Mesenchymal stem cell (in vitro differentiated cells and primary cell): ENCODE results near the gene DBNDD1.

Experiments used
- DNase-seq: peaks from one replicate; pipeline ENCODE4 v3.0.0-alpha.2; 2013
- H2AFZ ChIP-seq: one replicate; pipeline ENCODE4 v1.6.1; 2013; ENCODE audit warnings: low read depth, mild to moderate bottlenecking, control low read depth, inconsistent platforms, low read length, moderate library complexity
- H2AK5ac ChIP-seq: 2 replicates; pipeline ENCODE4 v1.6.1; 2013; ENCODE audit warnings: low read length, moderate library complexity, mild to moderate bottlenecking, inconsistent platforms; ENCODE audit not compliant: severe bottlenecking
- H2BK120ac ChIP-seq: one replicate; pipeline ENCODE4 v1.6.1; 2013; ENCODE audit warnings: low read depth, mild to moderate bottlenecking, inconsistent platforms, low read length, moderate library complexity
- H2BK12ac ChIP-seq, 2 experiments: one replicate each; pipeline ENCODE4 v1.6.1; 2013; ENCODE audit warnings: inconsistent platforms in 2 of 2, low read length in 2 of 2, mild to moderate bottlenecking in 2 of 2, moderate library complexity in 2 of 2, control low read depth in 1 of 2
- H2BK15ac ChIP-seq: one replicate; pipeline ENCODE4 v1.6.1; 2013; ENCODE audit warnings: mild to moderate bottlenecking, low read depth, inconsistent platforms; ENCODE audit not compliant: poor library complexity, severe bottlenecking
- H2BK5ac ChIP-seq: 2 replicates; pipeline ENCODE4 v1.6.1; 2013; ENCODE audit warnings: low read depth, mild to moderate bottlenecking, low read length, control low read depth, inconsistent platforms; ENCODE audit not compliant: poor library complexity, severe bottlenecking
- H3K14ac ChIP-seq, 2 experiments: one replicate each; pipeline ENCODE4 v1.6.1; 2013; ENCODE audit warnings: inconsistent platforms in 2 of 2, low read length in 2 of 2, control low read depth in 1 of 2, mild to moderate bottlenecking in 1 of 2, moderate library complexity in 1 of 2
- H3K18ac ChIP-seq, 2 experiments: one replicate each; pipeline ENCODE4 v1.6.1; 2013; ENCODE audit warnings: inconsistent platforms in 2 of 2, low read length in 2 of 2, control low read depth in 1 of 2, low read depth in 1 of 2, mild to moderate bottlenecking in 1 of 2
- H3K23ac ChIP-seq, 2 experiments: one replicate each; pipeline ENCODE4 v1.6.1; 2013; ENCODE audit warnings: inconsistent platforms in 2 of 2, low read length in 2 of 2, mild to moderate bottlenecking in 2 of 2, moderate library complexity in 2 of 2, control low read depth in 1 of 2
- H3K27ac ChIP-seq: 2 replicates; pipeline ENCODE4 v1.5.1; 2013; ENCODE audit warnings: mild to moderate bottlenecking, moderate library complexity, low read length, control low read depth, inconsistent platforms; ENCODE audit not compliant: poor library complexity, severe bottlenecking
- H3K27me3 ChIP-seq, 2 experiments: 2 replicates each; pipeline versions ENCODE4 v1.6.1 to v1.7.0; 2013; ENCODE audit warnings: low read length in 2 of 2, mild to moderate bottlenecking in 2 of 2, moderate library complexity in 2 of 2, control low read depth in 1 of 2, inconsistent platforms in 1 of 2; ENCODE audit not compliant: control insufficient read depth in 1 of 2, insufficient read depth in 1 of 2
- H3K36me3 ChIP-seq, 2 experiments: 2 replicates each; pipeline versions ENCODE4 v1.6.1 to v1.7.0; 2013; ENCODE audit warnings: low read length in 2 of 2, control low read depth in 1 of 2, inconsistent platforms in 1 of 2, low read depth in 1 of 2, mild to moderate bottlenecking in 1 of 2; ENCODE audit not compliant: insufficient read depth in 2 of 2, control insufficient read depth in 1 of 2
- H3K4ac ChIP-seq, 2 experiments: one replicate each; pipeline ENCODE4 v1.6.1; 2013; ENCODE audit warnings: inconsistent platforms in 2 of 2, low read length in 2 of 2, mild to moderate bottlenecking in 2 of 2, moderate library complexity in 2 of 2, control low read depth in 1 of 2, low read depth in 1 of 2
- H3K4me1 ChIP-seq: 2 replicates; pipeline ENCODE4 v1.6.1; 2013; ENCODE audit warnings: low read depth, low read length, control low read depth; ENCODE audit not compliant: control insufficient read depth, insufficient read depth
- H3K4me2 ChIP-seq: 2 replicates; pipeline ENCODE4 v1.6.1; 2013; ENCODE audit warnings: low read length, mild to moderate bottlenecking, inconsistent platforms; ENCODE audit not compliant: poor library complexity, severe bottlenecking
- H3K4me3 ChIP-seq, 2 experiments: 2 replicates each; pipeline versions ENCODE4 v1.5.1 to v1.7.0; 2013; ENCODE audit warnings: low read length in 2 of 2, mild to moderate bottlenecking in 2 of 2, control low read depth in 1 of 2, low read depth in 1 of 2; ENCODE audit not compliant: insufficient read depth in 1 of 2
- H3K79me1 ChIP-seq: replicated peaks from 2 replicates; pipeline ENCODE4 v1.6.1; 2013; ENCODE audit warnings: mild to moderate bottlenecking, control low read depth, low read length, inconsistent platforms; ENCODE audit not compliant: poor library complexity, severe bottlenecking
- H3K9ac ChIP-seq: 2 replicates; pipeline ENCODE4 v1.7.0; 2013; ENCODE audit warnings: mild to moderate bottlenecking, low read length, moderate library complexity
- H3K9me3 ChIP-seq: 2 replicates; pipeline ENCODE4 v1.7.0; 2013; ENCODE audit warnings: mild to moderate bottlenecking, low read length; ENCODE audit not compliant: control insufficient read depth
- H4K8ac ChIP-seq: one replicate; pipeline ENCODE4 v1.6.1; 2013; ENCODE audit warnings: inconsistent platforms, mild to moderate bottlenecking, low read length, moderate library complexity
- H4K91ac ChIP-seq: one replicate; pipeline ENCODE4 v1.6.1; 2013; ENCODE audit warnings: mild to moderate bottlenecking, low read length, inconsistent platforms
- WGBS: methylation state at CpG from one replicate; pipeline ENCODE4 v1.1.7; 2013; ENCODE audit warnings: mixed read lengths; 5-methylcytosine and 5-hydroxymethylcytosine counted together

The DBNDD1 gene

DNA sequence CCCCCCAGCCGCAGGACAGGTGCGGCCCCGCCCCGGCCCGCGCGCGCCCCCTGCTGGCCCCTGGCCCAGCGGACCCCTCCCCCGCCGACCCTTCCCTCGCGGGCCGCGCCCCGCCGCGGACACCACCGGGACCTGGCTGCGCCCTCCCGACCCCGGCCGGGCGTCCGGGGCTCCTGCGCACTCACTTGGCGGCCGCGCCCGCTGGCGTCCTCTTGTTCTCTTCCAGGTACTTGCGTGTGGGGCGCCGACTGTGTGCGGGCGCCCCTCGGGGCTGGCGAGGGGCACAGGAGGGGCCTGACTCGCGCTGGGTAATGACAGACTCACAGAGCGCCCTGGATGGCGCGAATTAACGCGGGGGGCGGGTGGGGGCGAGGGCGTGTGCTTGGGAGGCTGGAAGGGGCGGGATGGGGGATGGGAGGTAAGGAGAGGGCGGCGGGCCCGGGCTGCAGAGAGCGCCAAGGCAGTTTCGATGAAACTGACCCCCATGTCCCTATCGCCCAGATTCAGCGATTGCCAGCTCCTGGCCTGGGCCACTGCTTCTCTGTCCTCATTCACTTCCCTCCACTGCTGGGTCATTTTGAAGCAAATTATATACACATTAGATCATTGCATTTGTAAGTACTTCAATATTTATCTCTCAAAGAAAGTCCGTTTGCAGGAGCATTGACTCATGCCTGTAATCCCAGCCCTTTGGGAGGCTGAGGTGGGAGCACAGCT lies 445 bp upstream of the DBNDD1 start:
- 0% methylated on average over 48 of the region's 57 CpGs for WGBS
- H3K4me3 ChIP-seq: peak overlapping the region; percentile 69 to 72
- H2BK5ac ChIP-seq: no peak overlapping the region

DNA sequence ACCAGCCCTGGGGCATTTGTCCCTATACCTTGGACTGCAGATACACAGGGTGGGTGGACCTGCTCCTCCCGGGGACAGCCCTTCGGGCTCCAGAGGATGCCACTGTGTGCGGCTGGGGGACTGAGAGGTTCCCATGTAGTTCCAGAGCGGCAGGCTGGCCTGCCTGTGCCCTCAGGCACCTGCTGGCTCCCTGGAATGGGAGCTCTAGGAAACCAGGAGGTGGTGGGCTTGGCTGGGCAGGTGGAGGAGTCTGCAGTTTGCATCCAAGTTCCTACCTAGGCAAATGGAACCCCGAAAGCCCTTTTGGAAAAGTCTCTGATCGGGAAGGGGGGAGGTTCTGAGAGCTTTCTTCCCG lies 982 bp downstream of the DBNDD1 start:
- Histone ChIP-seq H3K4ac (no peak overlapping the region), H4K8ac (no peak overlapping the region), H2AFZ (no peak overlapping the region), H2BK15ac (no peak overlapping the region), H3K4me2 (peak overlapping the region; percentile 94), H4K91ac (no peak overlapping the region), H3K4me1 (peaks cover 21% of the 10 kb centered on the region), H2BK12ac (no peak overlapping the region), H3K14ac (no peak overlapping the region), H3K4me3 (peak overlapping the region; percentile 66 to 72), H3K18ac (no peak overlapping the region), H2BK5ac (no peak overlapping the region), H3K79me1 (peaks cover 6% of the 10 kb centered on the region), H3K9ac (no peak overlapping the region), H2AK5ac (no peak overlapping the region), H3K23ac (no peak overlapping the region), H2BK120ac (no peak overlapping the region), H3K36me3 (no peaks in the 10 kb centered on the region), H3K27me3 (no peaks in the 10 kb centered on the region), H3K9me3 (no peaks in the 10 kb centered on the region), H3K27ac (no peak overlapping the region)
- DNase-seq: no peak
- 34% methylated on average over 7 of the region's 7 CpGs for WGBS

More for the DNA sequence above, 445 bp upstream of the DBNDD1 start:
- Histone ChIP-seq H3K4ac (peak overlapping the region in 1 of 2 experiments; percentile 57), H3K4me1 (peaks cover 22% of the 10 kb centered on the region), H2AFZ (peak overlapping the region; percentile 93), H3K36me3 (no peaks in the 10 kb centered on the region), H3K4me2 (peak overlapping the region; percentile 97), H3K18ac (peak overlapping the region; percentile 74 to 81), H3K79me1 (peaks cover 7% of the 10 kb centered on the region), H4K91ac (no peak overlapping the region), H3K27me3 (no peaks in the 10 kb centered on the region), H3K27ac (peak overlapping the region; percentile 76), H3K9ac (peak overlapping the region; percentile 53), H2BK15ac (peak overlapping the region; percentile 54), H2BK120ac (peak overlapping the region; percentile 65), H2AK5ac (no peak overlapping the region), H2BK12ac (peak overlapping the region in 1 of 2 experiments; percentile 43), H3K23ac (peak overlapping the region; percentile 2 to 15), H3K14ac (peak overlapping the region in 1 of 2 experiments; percentile 36), H4K8ac (peak overlapping the region; percentile 88), H3K9me3 (no peaks in the 10 kb centered on the region)
- peak; percentile 81 for DNase-seq

DNA sequence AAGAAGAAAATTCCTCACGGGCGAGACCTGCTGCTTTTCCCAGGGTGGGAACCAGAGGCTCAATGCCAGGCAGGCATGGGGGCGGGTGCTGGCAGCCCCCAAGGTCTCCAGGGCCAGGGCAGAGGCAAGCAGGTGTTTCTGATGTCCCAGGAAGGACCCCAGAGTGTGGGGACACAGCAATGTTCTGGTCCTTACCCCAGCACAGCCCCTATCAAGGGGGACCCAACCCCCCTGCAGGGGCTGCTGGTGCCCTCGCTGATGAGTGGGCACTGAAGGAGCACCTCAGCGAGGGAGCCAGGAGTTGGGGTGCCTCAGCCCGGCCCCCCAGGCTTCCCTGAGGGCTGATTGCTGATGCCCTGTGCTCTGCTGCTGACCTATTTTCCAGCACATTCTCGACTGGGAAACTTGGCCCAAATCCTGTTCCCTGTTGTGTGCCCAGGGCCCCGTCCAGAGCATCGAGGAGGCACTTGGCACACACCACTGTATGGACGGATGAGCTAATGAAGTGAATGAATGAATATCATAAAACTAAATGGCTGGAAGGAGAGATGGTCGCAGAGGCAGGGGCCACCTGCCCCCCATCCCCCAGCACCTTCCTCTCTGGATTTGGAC lies 2.8 kb downstream of the DBNDD1 start:
- no peak overlapping the region for H3K4me3 ChIP-seq
- H3K4ac ChIP-seq: no peak overlapping the region
- no peaks in the 10 kb centered on the region for H3K9me3 ChIP-seq
- no peak overlapping the region for H3K18ac ChIP-seq
- 86% methylated on average over 11 of the region's 11 CpGs for WGBS
- no peak overlapping the region for H2BK5ac ChIP-seq
- H3K9ac ChIP-seq: no peak overlapping the region
- no peak overlapping the region for H2AFZ ChIP-seq
- no peak overlapping the region for H4K91ac ChIP-seq
- no peak overlapping the region for H3K27ac ChIP-seq
- DNase-seq: no peak
- H2BK12ac ChIP-seq: no peak overlapping the region
- H3K14ac ChIP-seq: no peak overlapping the region
- H3K79me1 ChIP-seq: peaks cover 6% of the 10 kb centered on the region
- H3K23ac ChIP-seq: no peak overlapping the region
- H2BK120ac ChIP-seq: no peak overlapping the region
- H3K4me1 ChIP-seq: peaks cover 18% of the 10 kb centered on the region
- H3K36me3 ChIP-seq: peaks cover 0 to 7% of the 10 kb centered on the region in 2 experiments
- no peak overlapping the region for H3K4me2 ChIP-seq
- no peak overlapping the region for H2BK15ac ChIP-seq
- peaks cover 0 to 10% of the 10 kb centered on the region in 2 experiments for H3K27me3 ChIP-seq
- H4K8ac ChIP-seq: no peak overlapping the region
- no peak overlapping the region for H2AK5ac ChIP-seq

- Histone ChIP-seq H3K27ac (no peak overlapping the region), H4K8ac (no peak overlapping the region), H3K18ac (no peak overlapping the region), H3K79me1 (peaks cover 6% of the 10 kb centered on the region), H3K4me2 (no peak overlapping the region), H4K91ac (no peak overlapping the region), H3K4me1 (peaks cover 11% of the 10 kb centered on the region), H2BK15ac (no peak overlapping the region), H3K27me3 (peaks cover 0 to 12% of the 10 kb centered on the region in 2 experiments), H3K4ac (no peak overlapping the region), H3K9me3 (no peaks in the 10 kb centered on the region), H2AFZ (no peak overlapping the region), H3K14ac (no peak overlapping the region), H2AK5ac (no peak overlapping the region), H3K9ac (no peak overlapping the region), H2BK120ac (no peak overlapping the region), H2BK5ac (no peak overlapping the region), H3K23ac (no peak overlapping the region), H2BK12ac (no peak overlapping the region), H3K36me3 (peaks cover 0 to 12% of the 10 kb centered on the region in 2 experiments), H3K4me3 (no peak overlapping the region)
- no peak for DNase-seq
- 88% methylated on average over 19 of the region's 19 CpGs for WGBS
Observed at GRCh38 chr16:90015586-90016338, 3.5 kb downstream of the DBNDD1 start.
